Epithelial cell of proximal tubule (primary cell): ENCODE data around the gene CMC1. TPM values are rescaled to one million over a fixed set of nuclear protein-coding genes. Genes with fewer than 3 reads are reported as not detected.

Source experiments
- DNase-seq: peaks from one replicate; pipeline ENCODE4 v3.0.0-alpha.2; 2011; ENCODE audit warnings: low read depth
- H3K4me3 ChIP-seq: 2 replicates; pipeline ENCODE4 v1.5.1; 2011; ENCODE audit warnings: low read depth, mild to moderate bottlenecking, low read length
- total RNA-seq: library from RNA; depleted of rRNA; stranded (reverse); fragments of >200 nt; gene quantifications from 2 replicates; pipeline ENCODE4 v1.2.3, GENCODE V29; 2015
- TF ChIP-seq, protein P1 (sequence below): conservative IDR thresholded peaks from 2 replicates; pipeline ENCODE4 v1.5.1; 2012; ENCODE audit warnings: low read depth, mild to moderate bottlenecking, low read length

Gene CMC1
- total RNA-seq, 1 donor from 2014 or later = 17.0 TPM

DNA sequence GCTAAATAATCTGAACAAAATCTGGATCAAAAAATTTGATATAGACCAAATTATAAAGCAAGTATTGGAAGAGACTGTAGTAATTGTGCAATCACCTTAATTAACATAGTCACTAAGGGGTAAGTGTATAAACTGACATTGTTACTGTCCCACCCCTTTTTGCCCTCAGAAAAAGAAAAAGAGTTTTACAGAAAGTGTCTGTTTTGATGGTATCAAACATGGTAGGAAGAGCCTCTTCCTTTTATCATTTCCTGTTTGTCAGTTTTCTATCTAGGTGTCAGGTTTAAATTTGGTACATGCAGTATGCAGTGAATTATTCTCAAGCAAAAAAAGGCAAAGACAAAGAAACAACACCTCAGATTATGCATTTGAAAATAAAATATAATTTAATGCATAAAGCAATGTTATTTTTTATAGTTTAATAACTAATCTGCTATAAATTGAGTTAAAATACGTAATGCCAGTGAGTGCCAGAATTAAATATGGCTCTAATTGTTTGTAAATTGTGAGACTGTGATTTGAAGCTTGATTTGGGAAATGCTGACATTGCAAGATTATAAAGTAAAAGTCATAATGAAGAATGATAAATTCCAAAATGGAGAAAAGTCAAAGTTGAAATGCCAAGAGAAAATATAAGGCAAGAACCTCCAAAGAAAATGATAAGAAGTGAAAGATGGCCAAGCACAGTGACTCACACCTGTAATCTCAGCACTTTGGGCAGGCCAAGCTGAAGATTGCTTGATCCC, 30.3 kb upstream of the CMC1 start:
- TF ChIP-seq, protein P1, sequence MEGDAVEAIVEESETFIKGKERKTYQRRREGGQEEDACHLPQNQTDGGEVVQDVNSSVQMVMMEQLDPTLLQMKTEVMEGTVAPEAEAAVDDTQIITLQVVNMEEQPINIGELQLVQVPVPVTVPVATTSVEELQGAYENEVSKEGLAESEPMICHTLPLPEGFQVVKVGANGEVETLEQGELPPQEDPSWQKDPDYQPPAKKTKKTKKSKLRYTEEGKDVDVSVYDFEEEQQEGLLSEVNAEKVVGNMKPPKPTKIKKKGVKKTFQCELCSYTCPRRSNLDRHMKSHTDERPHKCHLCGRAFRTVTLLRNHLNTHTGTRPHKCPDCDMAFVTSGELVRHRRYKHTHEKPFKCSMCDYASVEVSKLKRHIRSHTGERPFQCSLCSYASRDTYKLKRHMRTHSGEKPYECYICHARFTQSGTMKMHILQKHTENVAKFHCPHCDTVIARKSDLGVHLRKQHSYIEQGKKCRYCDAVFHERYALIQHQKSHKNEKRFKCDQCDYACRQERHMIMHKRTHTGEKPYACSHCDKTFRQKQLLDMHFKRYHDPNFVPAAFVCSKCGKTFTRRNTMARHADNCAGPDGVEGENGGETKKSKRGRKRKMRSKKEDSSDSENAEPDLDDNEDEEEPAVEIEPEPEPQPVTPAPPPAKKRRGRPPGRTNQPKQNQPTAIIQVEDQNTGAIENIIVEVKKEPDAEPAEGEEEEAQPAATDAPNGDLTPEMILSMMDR = no peak
- no peak for DNase-seq
- no peak overlapping the region for H3K4me3 ChIP-seq

DNA sequence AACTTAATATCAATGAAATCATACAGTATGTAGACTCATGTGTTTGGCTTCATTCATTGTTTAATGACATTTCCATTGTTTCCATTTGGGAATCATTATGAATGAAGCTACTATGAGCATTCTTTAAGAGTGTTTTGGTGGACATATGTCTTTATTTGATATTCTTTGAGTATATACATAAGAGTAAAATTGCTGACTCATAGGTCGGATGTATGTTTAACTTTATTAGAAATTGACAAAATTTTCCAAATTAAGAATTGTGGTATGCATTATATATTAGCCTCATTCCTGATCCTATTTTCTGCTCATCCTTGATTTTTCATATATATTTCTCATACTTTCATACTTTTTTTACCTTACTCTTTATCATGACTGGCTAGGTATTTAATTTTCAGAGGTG, 28.7 kb upstream of the CMC1 start:
- TF ChIP-seq, protein P1 = no peak
- no peak overlapping the region for H3K4me3 ChIP-seq
- no peak for DNase-seq

DNA sequence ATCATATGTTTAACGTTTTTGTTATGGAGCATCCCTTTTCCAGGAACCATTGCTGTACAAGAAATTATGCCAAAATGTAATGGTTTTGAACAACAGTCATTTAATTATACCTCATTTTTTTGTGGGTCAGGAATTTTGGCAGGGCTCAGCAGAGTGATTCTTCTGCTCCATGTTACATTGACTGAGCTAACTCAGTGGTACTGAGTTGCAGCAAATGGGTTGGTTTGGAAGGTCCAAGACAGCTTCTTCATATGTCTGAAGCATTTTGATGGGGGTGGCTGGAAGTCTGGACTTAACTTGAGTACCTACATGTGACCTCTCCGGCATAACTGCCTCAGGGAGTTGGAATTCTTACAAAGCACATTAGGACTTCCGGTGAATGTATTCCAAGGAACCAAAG, 26.0 kb upstream of the CMC1 start:
- TF ChIP-seq, protein P1 = no peak
- DNase-seq = no peak
- H3K4me3 ChIP-seq = no peak overlapping the region

DNA sequence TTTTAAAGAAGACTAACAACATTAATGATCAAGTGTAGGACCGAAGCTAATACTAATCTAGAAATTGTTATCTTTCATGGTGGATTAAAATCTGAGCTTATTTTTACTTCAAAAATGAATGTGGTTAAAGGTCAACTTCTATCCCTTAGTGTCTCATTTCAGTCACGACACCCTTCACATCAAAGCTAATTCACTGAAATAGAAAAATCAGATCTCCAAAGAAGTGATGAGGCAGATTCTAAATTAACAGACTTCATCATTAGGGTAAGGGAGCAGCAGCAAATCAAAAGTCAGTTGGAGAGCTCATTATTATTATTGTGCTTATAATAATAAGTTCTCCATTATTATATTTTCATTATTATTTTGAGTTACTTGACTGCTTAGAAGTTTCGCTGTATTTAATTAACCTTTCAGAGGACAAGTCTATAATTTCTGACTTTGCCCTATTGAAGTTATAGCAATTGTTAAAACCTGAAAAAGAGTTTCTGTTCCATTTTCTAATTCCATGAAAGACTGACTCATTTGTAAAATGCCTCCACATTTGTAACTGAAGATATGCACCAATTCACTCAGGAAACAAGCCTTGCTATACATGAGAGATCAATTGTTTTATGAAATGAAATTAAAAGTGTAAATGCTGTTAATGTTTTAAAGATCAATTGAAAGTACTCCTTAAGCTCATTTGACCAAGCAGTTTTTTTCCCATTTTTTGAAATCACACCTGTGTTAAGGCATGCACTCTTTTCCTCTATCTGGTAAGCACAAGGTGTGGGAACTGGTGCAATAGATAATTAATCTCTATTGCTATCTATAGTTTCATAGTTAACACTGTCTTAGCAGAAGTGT, 23.1 kb upstream of the CMC1 start:
- no peak overlapping the region for H3K4me3 ChIP-seq
- TF ChIP-seq, protein P1 = no peak
- DNase-seq = no peak

DNA sequence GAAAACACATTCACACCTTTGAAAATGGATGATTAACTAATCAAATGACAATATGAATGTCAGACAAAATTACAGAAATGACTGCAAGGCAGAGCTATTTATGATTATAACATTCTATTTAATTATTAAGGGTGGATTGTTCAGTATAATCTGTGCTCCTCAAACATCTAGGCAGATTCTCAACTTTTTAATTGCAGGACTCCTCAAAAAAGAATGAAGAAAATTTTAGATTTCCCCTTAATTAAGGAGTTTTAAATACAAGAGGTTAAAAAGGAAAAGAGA, 22.6 kb upstream of the CMC1 start:
- no peak overlapping the region for H3K4me3 ChIP-seq
- TF ChIP-seq, protein P1 = no peak
- DNase-seq = no peak

DNA sequence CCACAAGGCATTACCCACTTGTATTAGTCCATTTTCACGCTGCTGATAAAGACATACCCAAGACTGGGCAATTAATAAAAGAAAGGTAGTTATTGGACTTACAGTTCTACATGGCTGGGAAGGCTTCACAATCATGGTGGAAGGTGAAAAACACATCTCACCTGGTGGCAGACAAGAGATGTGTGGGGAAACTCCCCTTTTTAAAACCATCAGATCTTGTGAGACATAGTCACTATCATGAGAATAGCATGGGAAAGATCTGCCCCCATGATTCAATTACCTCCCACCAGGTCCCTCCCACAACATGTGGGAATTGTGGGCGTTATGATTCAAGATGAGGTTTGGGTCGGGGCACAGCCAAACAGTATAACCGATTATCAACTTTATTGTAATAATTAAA, 17.0 kb upstream of the CMC1 start:
- TF ChIP-seq, protein P1 = no peak

DNA sequence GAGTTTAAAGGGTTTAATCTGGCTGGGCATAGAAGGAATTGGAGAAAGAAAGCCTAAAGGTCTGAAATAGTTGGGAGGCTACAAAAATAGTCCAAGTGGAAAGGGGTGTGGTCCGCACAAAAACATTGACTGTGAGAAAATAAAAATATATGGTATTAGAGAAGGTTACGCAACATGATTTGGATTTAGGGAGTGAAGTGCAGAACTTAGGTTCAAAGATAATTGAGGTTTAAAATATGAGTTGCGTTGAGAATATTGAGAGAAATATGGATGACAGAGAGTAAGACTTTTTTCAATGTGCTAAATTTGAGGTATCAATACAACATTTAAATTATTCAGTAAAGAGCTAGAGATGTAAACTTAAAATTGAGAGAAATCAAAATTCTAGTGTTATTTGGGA, 15.4 kb upstream of the CMC1 start:
- no peak for DNase-seq
- no peak overlapping the region for H3K4me3 ChIP-seq
- TF ChIP-seq, protein P1 = no peak

More for the DNA sequence above, 17.0 kb upstream of the CMC1 start:
- no peak for DNase-seq
- no peak overlapping the region for H3K4me3 ChIP-seq
